ENCODE results near the gene ACTR10. TPM values are rescaled to one million over a fixed set of nuclear protein-coding genes. Genes with fewer than 3 reads are reported as not detected.

ACTR10 gene
- total and polyA plus RNA-seq, 9 of the 15 experiments (the other 6 are each of a cell fraction or from before 2014, with no cell fraction given): 22.0 to 66.1 (median 34.1) TPM

- TF ChIP-seq CXXC5 (CRISPR knock-in tag; IDR thresholded peaks at IDR 0.05) (peak; percentile 74), RBFOX2 (IDR thresholded peaks at IDR 0.05; ENCODE audit: low read depth, low read length) (peak; percentile 73), HDAC1 (IDR thresholded peaks at IDR 0.05) (0 out of 4 replicates have a peak, but pooled peaks of 1 of the 2 experiments have one; percentile 18), MITF (IDR thresholded peaks at IDR 0.05) (no peak), BMI1 (IDR thresholded peaks at IDR 0.05; ENCODE audit: low read length) (no peak), CBX1 (IDR thresholded peaks at IDR 0.05; ENCODE audit: low read depth) (no peak), NCOA2 (IDR thresholded peaks at IDR 0.05; ENCODE audit: partially characterized antibody in 2 of 2) (peak in 1 of 2 experiments; percentile 95), ATF4 (CRISPR knock-in tag; IDR thresholded peaks at IDR 0.05) (no peak), E2F1 (CRISPR knock-in tag; IDR thresholded peaks at IDR 0.05) (no peak), TOE1 (IDR thresholded peaks at IDR 0.05; ENCODE audit: borderline replicate concordance) (no peak), TOE1 (CRISPR knock-in tag; IDR thresholded peaks at IDR 0.05; ENCODE audit: borderline replicate concordance, low read depth) (no peak), SIRT6 (IDR thresholded peaks at IDR 0.05; ENCODE audit: low read depth, low read length) (no peak), E2F6 (IDR thresholded peaks at IDR 0.05; ENCODE audit: borderline replicate concordance in 1 of 2, extremely low read depth in 1 of 2, insufficient read depth in 1 of 2, insufficient read length in 1 of 2, low read depth in 1 of 2, low read length in 1 of 2, poor library complexity in 1 of 2, severe bottlenecking in 1 of 2) (peak; percentile 23 to 52), MNT (conservative IDR thresholded peaks at IDR 0.05) (peak; percentile 30 to 65; a peak in 3 of 4 replicates), CC2D1A (IDR thresholded peaks at IDR 0.05) (no peak), FIP1L1 (IDR thresholded peaks at IDR 0.05; ENCODE audit: low read depth, low read length, poor library complexity, severe bottlenecking) (peak; percentile 70), SP1 (CRISPR knock-in tag; IDR thresholded peaks at IDR 0.05) (peak; percentile 85), RB1 (IDR thresholded peaks at IDR 0.05; ENCODE audit: low read depth) (peak; percentile 95), MAZ (CRISPR knock-in tag; conservative IDR thresholded peaks at IDR 0.05 in 1 of 2, IDR thresholded peaks at IDR 0.05 in 1 of 2) (peak; percentile 51 to 65; a peak in 3 of 4 replicates), ZNF766 (CRISPR knock-in tag; conservative IDR thresholded peaks at IDR 0.05) (peak; percentile 31; the same call in 1 of the 2 replicates)
These were observed at the start of gene ACTR10 (continued) for GRCh38 chr14:58199726-58200479.
